OCI-M2 (cell line): ENCODE measurements around the gene SERPINB12.

ENCODE experiments used
- DNase-seq: peaks from one replicate; lab custom pipeline; 2025; ENCODE audit not compliant: unreplicated experiment; lab: John Stamatoyannopoulos, UW

The SERPINB12 gene, protein sequence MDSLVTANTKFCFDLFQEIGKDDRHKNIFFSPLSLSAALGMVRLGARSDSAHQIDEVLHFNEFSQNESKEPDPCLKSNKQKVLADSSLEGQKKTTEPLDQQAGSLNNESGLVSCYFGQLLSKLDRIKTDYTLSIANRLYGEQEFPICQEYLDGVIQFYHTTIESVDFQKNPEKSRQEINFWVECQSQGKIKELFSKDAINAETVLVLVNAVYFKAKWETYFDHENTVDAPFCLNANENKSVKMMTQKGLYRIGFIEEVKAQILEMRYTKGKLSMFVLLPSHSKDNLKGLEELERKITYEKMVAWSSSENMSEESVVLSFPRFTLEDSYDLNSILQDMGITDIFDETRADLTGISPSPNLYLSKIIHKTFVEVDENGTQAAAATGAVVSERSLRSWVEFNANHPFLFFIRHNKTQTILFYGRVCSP

DNA sequence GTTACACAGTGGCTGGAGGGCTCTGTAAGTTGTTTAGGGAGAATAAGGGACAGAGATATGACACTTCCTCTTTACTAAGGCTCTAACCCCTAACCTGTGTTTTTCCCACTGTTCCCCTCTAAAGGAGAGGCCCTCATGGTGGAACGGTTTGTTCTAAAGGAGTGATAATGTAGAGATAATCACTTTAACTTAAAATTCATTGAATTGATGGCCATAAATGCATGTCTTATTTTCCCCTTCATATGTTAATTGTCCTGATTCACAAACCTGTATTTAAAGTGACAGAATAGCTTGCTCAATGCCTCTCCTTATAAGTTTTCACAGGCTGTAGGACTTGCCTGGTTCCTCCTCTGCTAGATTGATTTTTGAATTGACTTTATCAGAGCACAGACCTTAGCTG lies at the start of gene SERPINB12:
SERPINB12 (plus strand) TSS at position 301 of the 400 bp plus-strand sequence. CDS start 13,791 bp downstream, outside the sequence.
- DNase-seq, result no peak

DNA sequence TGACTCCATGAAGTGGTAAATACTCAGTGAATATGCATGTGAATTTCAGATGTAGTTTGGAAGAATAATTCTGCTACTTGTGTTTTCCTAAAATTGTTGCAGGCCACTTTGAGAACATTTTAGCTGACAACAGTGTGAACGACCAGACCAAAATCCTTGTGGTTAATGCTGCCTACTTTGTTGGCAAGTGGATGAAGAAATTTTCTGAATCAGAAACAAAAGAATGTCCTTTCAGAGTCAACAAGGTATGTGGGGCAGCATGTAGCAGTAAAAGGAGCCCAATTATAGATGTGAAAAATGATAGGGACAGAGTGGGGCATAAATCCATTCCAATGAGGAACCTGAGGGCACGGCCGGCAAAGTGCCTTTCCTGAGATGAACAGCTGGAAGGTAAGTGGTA lies 49.3 kb upstream of the SERPINB12 start:
- DNase-seq, result no peak

GRCh38 chr18:63495675-63496074 lies 46.5 kb upstream of the SERPINB12 start:
- DNase-seq, result no peak

GRCh38 chr18:63505566-63506335 lies 36.4 kb upstream of the SERPINB12 start:
- DNase-seq, result no peak

- no peak for DNase-seq
Measured at GRCh38 chr18:63506336-63506646, 35.9 kb upstream of the SERPINB12 start.

DNA sequence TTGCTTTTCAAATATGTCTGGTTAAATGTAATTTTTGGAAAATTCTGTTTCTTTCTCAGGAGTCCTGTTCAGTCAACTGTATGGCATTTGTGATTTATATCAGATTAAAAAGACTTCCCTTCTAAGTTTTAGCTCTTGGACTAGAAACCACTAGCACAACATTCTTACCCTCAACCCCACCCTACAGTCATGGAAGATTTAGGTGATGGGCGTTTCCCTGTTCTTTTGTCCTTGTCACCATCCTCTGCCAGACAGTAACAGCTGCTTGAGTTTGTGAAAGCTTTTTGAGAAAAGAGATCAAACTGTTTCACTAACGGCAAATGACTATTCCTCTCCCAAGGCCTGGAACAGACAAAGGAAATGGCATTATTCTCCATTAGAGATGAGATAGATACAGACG lies 33.6 kb upstream of the SERPINB12 start:
- no peak for DNase-seq

DNA sequence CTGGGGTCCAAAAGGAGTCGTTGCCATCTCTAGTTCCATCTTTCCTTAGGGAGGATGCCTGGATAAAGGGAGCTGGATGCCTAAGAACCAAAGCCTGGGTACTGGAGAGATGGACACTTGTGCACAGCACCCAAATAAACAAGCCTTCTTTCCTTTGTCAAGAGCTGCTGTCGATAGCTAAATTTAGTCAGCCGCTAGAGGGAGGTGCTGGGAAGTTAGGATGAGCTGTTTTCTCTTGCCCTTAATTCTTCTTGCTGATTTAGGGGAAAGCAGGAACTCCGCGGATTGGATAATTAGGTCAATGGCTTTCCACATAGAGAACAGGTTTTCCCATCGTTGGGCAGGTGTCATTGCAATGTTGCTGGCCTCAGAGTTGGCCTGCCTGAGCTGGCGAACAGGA lies 30.9 kb upstream of the SERPINB12 start:
- DNase-seq, result no peak

GRCh38 chr18:63514326-63514725 lies 27.8 kb upstream of the SERPINB12 start:
- DNase-seq, result no peak

DNA sequence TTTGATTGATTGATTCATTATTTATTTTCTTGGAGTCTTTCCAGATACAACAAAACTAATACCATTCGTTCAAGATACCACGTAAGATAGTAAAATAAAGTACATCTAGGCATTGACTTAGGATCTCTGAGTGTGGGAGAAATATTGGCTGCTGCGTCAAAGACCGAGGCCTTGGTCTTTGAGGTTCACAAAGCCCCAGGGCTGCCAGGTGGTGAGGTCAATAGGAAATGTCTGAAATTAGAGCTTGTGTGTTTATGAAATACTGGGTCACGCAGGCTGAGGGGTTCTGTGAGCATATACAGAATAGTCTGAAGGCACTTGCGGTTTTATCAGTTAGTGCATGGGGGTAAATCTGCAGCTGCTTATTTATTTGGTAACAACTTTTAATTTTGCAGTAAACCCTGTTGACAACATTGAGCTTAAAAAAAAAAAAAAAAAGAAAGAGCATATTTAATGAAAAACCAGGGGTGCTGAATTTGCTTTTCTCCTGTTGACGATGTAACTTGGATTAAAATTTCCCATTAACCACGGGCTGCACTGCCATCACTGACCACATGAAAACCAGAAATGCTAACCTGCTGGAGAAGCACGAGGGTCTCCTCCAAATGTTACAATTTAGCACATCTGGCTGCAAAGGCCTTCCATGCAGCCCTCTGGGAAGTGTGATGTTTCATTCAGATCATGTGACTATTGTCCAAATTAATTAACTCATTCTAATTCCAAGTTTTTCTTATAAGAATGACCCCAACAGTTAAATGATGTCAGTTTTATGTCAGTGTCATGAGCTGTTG lies 27.1 kb upstream of the SERPINB12 start:
- DNase-seq, result no peak

DNA sequence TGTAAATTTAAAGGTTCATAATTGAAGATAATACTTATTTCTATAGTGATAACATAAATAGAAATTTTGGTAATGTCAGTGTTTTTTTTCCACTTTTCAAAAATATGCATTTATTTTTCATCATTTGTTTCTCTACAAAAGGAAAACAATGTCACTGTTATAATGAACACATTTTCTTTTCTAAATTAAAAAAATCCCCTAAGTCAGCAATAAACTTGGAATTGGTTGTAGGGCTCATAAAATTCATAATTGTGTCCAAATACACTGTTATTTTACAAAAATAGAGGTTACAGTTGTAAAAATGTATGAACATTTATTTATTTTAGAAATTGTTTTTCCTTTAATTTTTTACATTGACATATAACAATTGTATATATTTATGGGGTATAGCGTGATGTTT lies 26.4 kb upstream of the SERPINB12 start:
- no peak for DNase-seq

DNA sequence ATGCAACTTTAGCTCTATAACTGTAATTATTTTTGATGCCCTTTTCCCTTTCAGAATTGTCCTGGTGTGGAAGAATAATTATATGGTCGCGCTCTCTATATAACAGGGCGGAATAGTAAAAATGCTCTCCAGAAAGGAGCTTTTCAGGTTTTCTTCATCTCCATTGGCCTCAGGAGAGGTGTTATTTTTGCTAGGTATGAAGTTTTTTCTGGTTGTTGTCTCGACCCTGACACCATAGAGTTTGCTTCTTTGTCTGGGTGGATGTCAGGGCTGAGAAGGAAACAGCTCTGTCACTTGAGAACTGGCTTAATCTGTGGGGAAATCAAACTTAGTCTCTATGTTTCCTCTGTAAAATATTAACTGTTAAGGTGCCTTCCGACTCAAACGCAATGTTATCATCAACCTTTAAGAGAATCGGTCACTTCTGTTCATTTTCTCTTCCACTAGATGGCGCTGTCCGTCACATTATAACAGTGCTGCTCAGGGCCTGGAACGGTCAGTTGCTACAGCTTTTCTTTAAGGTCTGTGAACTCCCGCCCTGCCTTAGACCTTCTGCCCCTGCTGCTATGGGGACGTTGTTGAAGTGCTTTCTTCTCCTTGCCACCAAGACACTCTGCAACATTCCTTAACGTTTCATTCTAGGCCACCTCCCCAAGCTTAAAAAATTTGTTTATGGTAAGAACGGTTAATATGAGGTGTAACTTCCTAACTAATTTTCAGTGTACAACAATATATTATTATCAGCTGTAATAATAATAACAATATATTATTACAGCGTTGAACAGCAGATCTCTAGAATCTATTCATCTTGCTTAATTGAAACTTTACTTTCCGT lies 23.8 kb upstream of the SERPINB12 start:
- peak; percentile 15 for DNase-seq

DNA sequence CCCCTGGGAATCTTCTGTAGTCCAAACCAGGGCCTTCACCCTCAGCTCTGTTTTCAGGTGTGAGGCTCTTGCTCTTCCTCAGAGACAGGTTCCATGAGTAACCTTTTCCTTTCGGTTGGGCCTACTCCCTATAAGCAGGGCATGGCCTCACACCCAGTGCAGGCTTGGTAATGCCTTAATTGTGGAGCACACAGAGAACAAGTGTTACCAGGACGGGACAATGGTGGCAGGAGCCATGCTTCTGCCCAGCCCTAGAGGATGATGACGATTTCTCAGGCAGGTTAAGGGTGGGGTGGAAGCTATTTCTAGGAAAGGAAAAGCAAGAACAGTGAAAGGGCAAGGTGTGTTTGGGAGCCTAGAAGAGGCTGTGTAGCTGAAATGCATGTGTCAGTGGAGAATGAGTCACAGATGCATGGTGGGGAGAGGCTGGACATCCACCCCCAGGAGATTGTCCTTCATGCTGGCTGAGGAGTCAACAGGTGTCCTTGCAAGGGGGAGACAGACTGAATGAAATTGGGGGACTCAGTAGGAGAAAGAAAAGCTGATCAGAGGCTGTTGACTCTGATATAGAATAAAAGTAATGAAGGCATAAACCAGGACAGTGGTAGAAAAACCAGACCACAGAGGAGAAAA lies 22.0 kb upstream of the SERPINB12 start:
- no peak for DNase-seq

- no peak for DNase-seq
Measured at GRCh38 chr18:63523660-63524059, 18.5 kb upstream of the SERPINB12 start.

GRCh38 chr18:63527251-63527650 lies 14.9 kb upstream of the SERPINB12 start:
- DNase-seq, result no peak

DNA sequence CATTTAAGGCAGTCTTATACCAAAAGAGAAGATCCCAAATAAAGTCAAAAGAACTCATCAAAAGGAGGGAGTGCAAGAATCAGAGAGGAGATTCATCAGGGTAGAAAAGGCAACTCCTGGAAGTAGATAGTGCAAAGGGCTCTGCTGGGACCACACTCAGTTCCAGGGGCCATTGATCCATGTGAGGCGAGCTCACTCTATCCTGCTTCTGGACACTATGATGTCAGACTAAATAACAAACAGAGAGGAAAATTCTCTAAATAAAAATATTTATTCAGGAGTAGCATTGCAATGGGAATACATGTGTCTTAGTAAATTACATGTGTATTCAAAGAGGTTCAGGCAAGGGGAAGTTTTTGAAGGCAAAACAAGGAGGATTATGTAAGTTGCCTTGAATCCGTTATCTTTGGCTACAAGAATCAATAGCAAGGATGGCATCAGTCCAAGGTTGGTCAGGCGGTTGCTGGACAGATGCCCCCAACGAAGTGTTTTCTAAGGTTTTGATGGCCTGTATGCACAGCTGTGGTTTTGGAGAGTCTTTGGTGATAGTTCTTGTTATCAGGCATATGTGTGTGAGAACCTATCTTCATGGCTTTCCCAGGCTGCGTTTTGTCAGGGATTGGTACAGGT lies 13.2 kb upstream of the SERPINB12 start:
- no peak for DNase-seq

DNA sequence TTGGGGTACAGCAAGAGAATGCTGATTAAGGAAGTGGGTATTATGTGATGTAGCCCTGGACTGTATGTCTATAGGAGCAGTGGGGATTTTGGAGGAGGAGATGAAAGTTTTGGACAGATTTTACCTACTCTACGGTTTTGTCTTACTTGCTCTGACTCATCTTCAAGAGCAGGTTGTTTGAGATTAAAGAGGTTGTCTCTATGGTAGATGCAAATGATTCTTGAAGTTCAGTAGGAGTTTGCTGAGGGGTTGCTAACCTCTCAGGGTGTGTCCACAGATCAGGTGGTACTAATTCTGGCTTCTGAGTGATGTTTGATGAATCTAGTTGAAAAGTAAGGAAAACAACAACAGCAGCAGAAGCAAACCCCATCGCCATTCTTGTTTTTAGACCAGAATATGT lies 9.7 kb upstream of the SERPINB12 start:
- no peak for DNase-seq

DNA sequence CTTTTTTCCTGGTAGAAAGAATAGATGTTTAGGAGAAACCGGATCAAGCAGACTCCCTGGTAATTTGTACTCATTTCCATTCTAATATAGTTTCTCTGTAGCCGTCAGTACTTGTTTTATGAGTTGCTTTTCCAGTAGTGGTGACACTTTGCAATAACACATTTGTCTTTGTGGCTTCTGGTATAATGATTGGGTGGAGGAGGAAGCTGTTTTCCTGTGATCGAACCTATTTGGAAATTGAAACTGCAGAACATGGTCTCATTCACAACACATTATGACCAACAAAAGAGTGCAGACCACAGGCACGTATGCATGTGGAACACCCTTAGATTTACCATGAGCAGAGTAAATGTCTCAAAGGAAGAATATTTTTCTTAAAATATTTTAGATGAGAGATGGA lies 7.6 kb upstream of the SERPINB12 start:
- no peak for DNase-seq

DNA sequence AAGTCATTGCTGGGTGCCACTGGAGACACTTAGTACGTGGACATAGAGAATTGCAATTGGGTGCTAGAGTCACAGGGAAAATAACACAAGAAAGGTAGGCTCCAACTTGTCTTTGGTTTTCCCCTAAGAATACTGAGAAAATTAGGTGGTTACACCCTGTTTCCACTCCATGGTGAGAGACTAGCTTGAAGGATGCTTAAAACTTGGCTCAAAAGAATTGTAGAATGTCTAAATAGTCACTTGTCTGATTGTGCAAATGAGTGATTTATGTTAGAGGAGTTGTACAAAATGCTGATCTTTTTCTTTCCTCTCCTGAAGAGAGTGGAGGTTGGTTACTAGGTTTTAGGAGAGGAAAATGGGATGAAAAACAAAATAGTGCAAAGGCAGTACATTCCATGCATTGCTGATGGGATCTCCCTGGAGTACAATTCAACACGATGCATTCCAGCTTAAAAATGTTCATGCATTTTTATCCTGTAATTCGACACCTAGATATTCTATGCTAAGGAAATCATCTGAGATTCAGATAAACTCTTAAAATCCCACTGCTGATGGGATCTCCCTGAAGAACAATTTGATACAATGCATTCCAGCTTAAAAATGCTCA lies 2.2 kb upstream of the SERPINB12 start:
- no peak for DNase-seq

- DNase-seq, result no peak
Measured at GRCh38 chr18:63544017-63544416, 1.8 kb downstream of the SERPINB12 start.
